Activated CD4-positive, CD25-positive, alpha-beta regulatory T cell treated with anti-CD3 and anti-CD28 coated beads, Interleukin-2, amount 50 U/mL, for 24 hours (primary cell): ENCODE data around the gene ANO10.
"Not testable (repeated sequence)": the region's sequence is repeated elsewhere in the genome, so short reads cannot be mapped to it uniquely, and the experiment has no call there.

ENCODE experiments used
- ATAC-seq, 2 donors: fragments of 150-1000 bp; cut with Tn5 transposase; one replicate each; pipeline ENCODE4 v1.10.0; 2021; ENCODE audit warnings: mild to moderate bottlenecking in 1 of 2, moderate library complexity in 1 of 2

The ANO10 gene

DNA sequence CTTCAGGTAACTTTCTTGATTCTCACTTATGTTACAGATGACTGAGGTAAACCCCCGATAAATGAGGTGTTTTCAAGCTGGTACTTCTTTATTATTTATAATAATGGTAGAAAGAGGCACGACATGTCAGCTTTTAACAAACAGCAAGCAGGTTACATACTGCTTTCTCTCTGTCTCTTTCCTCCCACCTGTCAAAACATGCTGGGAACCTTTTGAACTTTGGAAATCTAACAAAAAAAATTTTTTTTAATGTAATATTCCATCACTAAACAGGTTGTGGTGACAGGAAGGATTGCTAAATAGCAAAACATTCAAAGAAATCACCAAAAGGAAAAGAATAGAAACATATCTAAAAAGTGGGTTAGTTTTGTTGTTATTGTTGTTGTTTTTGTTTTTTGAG, 48.2 kb downstream of the ANO10 start:
- ATAC-seq: no peak

DNA sequence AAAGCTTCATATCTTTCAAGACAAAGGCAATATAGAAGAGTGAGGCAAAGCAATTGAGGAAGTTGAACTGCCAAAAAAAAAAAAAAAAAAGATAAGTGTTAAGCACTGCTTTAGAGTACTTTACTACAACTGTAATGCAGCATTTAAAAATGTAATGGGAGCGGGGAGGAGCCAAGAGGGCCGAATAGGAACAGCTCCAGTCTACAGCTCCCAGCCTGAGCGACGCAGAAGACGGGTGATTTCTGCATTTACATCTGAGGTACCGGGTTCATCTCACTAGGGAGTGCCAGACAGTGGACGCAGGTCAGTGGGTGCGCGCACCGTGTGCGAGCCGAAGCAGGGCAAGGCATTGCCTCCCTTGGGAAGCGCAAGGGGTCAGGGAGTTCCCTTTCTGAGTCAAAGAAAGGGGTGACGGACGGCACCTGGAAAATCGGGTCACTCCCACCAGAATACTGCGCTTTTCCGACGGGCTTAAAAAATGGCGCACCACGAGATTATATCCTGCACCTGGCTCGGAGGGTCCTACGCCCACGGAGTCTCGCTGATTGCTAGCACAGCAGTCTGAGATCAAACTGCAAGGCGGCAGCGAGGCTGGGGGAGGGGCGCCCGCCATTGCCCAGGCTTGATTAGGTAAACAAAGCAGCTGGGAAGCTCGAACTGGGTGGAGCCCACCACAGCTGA, 56.0 kb downstream of the ANO10 start:
- ATAC-seq: not testable (repeated sequence)

DNA sequence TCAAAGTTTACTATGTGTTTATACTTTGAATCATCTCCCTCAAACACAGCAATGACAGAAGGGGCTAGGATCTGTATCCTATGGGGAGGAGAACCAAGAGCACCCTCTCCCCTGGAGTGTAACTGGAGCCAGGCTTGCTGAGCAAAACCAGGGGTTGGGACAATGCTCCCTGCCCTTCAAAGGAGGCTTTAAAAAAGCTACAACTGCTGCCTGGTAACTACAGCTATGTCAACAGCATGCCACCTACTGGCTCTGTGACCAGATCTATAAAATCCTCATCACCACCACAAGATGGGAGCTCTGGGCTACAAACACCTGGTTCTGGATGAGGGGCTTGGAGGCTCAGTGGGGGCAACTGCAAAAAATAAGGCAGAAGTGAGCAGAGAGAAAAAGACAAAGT, 61.9 kb downstream of the ANO10 start:
- no peak for ATAC-seq

- ATAC-seq: no peak
Measured at GRCh38 chr3:43558171-43558570, 63.6 kb downstream of the ANO10 start.

GRCh38 chr3:43549626-43550290, 72.1 kb downstream of the ANO10 start:
- no peak for ATAC-seq

GRCh38 chr3:43544277-43544676, 77.5 kb downstream of the ANO10 start:
- peak in 1 of 2 donors; percentile 62 for ATAC-seq

DNA sequence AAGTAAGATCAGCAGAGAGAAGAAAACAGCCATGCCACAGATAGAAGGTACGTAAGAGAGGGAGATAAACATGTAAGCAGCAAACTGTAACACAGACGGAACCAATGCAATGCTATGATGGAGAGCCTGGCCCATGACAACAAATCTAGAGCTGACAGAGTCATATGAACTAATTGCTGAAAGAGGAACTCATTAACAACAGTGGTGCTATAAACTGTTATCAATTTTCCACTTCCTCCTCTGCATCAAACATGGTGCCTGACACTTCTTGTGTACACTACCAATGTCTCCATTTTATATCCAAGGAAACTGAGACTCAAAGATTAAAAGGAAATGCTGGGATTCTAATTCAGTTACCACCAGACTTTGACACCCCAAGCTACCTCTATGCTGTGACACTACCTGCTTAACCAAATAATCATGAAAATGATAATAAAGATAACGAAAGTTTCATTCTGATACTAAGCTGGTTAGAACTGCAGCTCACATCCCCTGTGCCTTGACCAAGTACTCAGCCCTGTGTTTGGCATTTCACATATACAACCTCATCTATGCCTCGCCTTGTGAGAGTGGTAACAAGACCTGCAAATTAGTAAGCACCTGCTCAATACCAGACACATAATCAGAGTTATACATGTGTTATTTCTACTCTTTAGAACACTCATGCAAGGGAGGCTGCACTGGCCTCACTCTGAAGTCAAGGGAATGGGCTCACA, 79.3 kb downstream of the ANO10 start:
- ATAC-seq: peak; percentile 56 to 76

DNA sequence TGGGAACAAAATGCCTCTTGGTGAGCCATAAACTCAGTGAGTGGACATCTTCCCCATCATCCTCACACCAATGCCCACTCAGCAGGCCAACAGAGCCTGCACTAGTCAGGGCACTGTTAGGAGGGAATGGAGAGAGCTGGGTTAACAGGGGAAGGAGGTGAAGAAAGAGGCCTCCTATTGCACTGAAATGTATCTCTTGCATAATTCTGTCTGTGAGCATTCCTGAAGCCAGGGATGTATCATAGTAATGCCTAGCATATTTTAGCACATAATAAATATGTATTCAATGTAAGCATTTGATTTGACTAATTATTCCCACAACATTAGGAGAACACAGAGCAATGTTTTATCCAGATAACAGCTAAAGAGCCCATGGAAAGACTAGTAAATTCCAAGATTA, 81.2 kb downstream of the ANO10 start:
- no peak for ATAC-seq

DNA sequence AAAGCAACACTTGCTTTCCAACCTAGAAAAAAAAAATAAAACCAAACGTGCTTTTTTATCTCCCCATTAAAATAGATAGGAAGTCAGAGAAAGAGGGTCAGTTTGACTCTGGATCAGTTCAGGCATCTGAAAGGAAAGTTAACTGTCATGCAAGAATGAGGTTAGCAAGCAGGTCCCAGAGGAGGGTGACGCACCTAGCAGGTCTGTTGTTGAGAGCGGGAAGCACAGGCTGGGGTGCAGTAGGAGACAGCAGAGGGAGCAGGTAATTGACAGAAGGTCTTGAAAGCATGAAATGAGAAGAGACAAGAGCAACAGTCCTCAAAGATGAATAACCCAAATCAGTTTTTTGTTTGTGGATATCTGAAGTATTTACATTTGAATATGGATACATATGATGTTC, 82.5 kb downstream of the ANO10 start:
- no peak for ATAC-seq

GRCh38 chr3:43537225-43537624, 84.6 kb downstream of the ANO10 start:
- no peak for ATAC-seq

DNA sequence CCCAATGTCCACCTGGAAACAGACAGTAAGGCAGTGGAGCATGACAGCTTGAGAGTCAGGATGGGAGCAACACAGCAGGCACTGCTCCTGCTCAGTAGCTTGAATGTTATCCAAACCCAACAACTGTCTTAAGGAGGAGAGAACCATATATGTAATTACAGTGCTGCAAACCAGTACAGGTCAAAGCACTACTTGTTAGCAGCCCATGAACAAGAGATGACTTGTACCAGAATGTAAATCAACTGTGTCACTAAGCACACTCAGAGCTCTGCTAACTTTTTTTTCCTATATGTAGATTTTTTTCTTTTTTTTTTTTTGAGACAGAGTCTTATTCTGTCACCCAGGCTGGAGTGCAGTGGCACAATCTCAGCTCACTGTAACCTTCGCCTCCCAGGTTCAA, 87.1 kb downstream of the ANO10 start:
- ATAC-seq: no peak

- ATAC-seq: no peak
Measured at GRCh38 chr3:43533009-43533408, 88.8 kb downstream of the ANO10 start.

DNA sequence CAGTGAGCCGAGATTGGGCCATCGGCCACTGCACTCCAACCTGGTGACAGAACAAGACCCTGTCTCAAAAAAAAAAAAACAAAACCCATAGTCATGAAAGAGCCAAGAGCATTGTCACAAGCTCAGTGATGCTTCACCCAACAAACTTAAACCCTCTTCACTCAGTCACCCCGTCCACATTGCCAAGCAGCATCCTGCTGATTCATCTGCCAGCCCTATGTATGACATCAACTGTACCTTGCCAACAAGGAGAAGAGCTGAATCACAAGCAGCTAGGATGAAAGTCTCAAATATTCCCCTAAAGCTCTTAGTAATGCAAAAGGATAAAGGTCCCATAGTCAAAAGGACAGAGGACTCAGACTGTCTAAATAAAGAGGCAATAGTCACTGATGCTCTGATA, 90.0 kb downstream of the ANO10 start:
- peak in 1 of 2 donors; percentile 58 for ATAC-seq

- ATAC-seq: no peak
Measured at GRCh38 chr3:43528498-43529099, 93.2 kb downstream of the ANO10 start.

GRCh38 chr3:43526956-43527355, 94.9 kb downstream of the ANO10 start:
- no peak for ATAC-seq

DNA sequence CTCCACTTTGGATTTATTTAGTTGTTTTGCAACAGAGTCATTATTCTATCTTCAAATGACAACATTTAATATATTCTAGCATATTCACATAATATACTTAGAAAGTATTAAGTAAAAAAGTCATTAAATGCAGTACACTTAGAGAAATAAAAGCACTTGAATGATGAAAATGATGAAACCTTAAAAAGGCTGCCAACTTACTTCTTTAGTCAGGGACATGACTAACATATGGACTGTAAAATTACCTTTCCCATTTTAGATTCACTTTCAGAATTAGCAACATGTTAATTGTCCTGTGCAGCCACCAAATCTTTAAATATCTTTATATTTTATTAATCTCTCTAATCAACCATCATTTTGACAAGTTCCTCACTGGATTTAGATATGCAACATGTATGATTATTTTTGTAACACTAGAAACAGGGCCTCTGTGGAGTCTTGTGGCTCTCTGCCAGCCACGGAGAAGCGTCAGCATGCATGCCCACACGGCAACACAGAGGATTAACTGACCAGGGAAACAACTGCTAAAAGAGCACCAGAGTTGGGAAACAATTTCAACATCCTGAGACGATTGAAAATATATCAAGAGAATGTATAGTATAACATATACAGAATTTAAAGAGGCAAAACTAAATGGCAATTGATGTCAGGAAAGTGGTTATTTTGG, 95.7 kb downstream of the ANO10 start:
- ATAC-seq: no peak

GRCh38 chr3:43525386-43525785, 96.4 kb downstream of the ANO10 start:
- ATAC-seq: no peak

GRCh38 chr3:43523454-43524053, 98.3 kb downstream of the ANO10 start:
- ATAC-seq: peak; percentile 82 to 85

DNA sequence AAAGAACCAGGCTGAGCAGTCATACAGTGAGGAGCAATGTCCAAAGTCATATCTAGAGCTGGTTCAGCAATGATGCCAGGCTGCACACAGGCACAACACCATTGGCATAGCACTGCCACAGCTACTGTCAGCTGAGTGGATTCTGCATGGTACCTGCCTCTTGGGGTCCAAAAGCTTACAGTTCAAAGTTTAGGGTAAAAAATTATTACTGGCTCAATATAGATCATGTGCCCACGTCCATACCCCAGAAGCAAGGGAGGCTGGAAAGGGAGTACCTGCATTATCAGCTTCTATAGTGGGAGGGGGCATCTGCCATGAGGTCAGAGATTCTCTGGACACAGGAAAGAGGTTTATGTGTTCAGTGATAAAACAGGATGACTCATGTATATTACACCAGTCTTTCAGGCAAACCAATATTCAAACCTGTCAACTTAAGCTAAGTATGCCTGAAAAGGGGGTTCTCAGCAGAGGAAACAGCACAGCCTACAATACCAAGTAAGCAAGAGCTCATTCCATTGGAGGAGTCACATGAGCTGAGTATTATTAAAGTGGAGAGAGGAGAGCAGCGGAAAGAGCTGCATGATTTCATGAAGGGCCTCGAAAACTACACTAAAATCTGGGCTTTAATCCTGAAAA, 99.0 kb downstream of the ANO10 start:
- ATAC-seq: no peak

DNA sequence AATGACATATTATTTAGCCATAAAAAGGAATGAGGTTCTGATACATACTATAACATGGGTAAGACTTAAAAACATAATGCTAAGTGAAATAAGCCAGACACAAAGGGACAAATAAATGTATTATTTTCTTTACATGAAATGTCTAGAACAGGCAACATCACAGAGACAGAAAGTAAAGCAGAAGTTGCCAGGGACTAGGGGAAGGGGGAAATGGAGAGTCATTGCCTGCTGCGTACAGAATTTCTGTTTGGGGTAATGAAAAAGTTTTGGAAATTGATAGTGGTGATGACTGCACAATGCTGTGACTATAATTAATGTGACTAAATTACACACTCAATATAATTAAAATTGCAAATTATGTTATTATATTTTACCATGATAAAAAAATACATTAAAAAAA, 99.9 kb downstream of the ANO10 start:
- no peak for ATAC-seq

DNA sequence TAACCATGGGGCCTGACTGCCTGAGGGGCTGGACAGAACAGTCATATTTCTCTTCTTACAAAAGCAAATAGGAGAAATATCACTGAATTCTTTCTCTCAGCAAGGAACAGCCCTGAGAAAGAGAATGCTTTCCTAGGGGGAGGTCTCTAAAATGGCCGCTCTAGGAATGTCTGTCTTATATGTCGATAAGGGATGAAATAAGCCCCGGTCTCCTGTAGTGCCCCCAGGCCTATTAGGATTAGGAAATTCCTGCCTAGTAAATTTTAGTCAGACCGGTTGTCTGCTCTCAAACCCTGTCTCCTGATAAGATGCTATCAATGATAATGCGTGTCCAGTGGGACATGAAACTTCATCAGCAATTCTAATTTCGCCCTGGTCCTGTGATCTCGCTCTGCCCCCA, 103.3 kb downstream of the ANO10 start:
- ATAC-seq: not testable (repeated sequence)
